Nephron progenitor cell (in vitro differentiated cells): ENCODE measurements around the gene DBN1.
A peak's percentile ranks its signal among the peaks of the same experiment; 100 is the strongest.

Source experiments
- DNase-seq: peaks from one replicate; pipeline ENCODE4 v3.0.0; 2021
- H3K27ac Mint-ChIP-seq: 2 replicates; pipeline ENCODE4 v1.8.0; 2021; ENCODE audit warnings: mild to moderate bottlenecking, moderate library complexity, mixed read lengths
- H3K27me3 Mint-ChIP-seq: 2 replicates; pipeline ENCODE4 v1.8.0; 2021; ENCODE audit warnings: mild to moderate bottlenecking, low read depth, mixed read lengths; ENCODE audit not compliant: poor library complexity
- H3K36me3 Mint-ChIP-seq: 2 replicates; pipeline ENCODE4 v1.8.0; 2021; ENCODE audit warnings: low read depth, mixed read lengths
- H3K4me1 Mint-ChIP-seq: 2 replicates; pipeline ENCODE4 v1.8.0; 2021; ENCODE audit warnings: mixed read lengths
- H3K4me3 Mint-ChIP-seq: 2 replicates; pipeline ENCODE4 v1.8.0; 2021; ENCODE audit warnings: mild to moderate bottlenecking, moderate library complexity, mixed read lengths
- H3K9me3 Mint-ChIP-seq: 2 replicates; pipeline ENCODE4 v1.8.0; 2021; ENCODE audit warnings: mild to moderate bottlenecking, moderate library complexity, mixed read lengths
- CTCF ChIP-seq: fragments of 200-600 bp; sonication (generic); IDR thresholded peaks from 2 replicates; pipeline ENCODE4 v1.5.0; 2021; ENCODE audit warnings: antibody characterized with exemption

The DBN1 gene

DNA sequence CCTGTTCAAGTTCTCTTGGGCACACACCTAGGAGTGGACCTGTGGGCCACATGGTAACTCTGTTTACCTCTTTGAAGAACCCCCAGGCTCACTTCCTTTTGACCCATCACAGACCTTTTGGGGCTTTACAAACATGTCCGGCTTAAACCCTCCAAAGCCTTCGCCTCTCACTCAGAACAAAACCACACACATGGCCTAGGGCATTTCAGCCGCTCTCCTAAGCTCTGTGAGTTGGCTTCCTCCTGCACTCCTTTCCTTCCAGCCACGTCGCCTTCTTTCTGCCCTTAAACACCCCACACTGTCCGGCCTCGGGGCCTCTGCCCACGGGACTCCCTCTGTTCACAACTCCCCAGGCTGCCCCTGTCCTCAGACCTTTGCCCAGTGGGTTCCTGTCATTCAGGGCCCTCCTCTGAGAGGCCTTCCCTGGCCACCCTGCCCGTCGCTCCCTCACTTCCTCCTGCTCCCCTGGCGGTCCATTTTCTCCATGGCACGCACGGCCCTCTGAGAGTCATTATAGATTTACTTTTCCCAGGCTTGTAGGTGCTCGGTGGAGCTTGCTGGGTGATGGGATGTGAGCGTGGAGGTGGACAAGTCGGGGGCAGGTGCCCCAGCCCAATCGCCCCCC, 34.3 kb upstream of the DBN1 start:
- Mint-ChIP-seq H3K9me3 (no peaks in the 10 kb centered on the region), H3K4me3 (no peak overlapping the region), H3K27ac (peak overlapping the region; percentile 97), H3K36me3 (peaks cover 23% of the 10 kb centered on the region), H3K27me3 (no peaks in the 10 kb centered on the region), H3K4me1 (peaks cover 23% of the 10 kb centered on the region)
- TF ChIP-seq CTCF, result no peak
- no peak for DNase-seq

DNA sequence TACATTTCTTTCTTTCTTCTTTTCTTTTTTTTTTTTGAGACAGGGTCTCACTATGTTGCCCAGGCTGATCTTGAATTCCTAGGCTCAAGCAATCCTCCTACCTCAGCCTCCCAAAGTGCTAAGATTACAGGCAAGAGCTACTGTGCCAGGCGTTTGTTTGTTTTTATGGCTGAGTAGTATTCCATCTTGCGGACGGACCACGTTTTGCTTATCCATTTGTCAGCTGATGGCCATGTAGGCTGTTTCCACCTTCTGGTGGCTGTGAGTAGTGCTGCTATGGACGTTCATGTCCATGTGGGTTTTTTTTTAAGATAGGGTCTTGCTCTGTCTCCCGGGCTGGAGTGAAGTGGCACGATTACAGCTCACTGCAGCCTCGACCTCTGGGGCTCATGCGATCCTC, 33.7 kb upstream of the DBN1 start:
- peaks cover 28% of the 10 kb centered on the region for H3K4me1 Mint-ChIP-seq

GRCh38 chr5:177505075-177505474, 31.6 kb upstream of the DBN1 start:
- DNase-seq, result no peak
- Mint-ChIP-seq H3K4me3 (no peak overlapping the region), H3K9me3 (no peaks in the 10 kb centered on the region), H3K27ac (no peak overlapping the region), H3K36me3 (peaks cover 12% of the 10 kb centered on the region), H3K4me1 (peaks cover 33% of the 10 kb centered on the region), H3K27me3 (no peaks in the 10 kb centered on the region)
- TF ChIP-seq CTCF, result no peak

More for the DNA sequence above, 33.7 kb upstream of the DBN1 start:
- no peak overlapping the region for H3K4me3 Mint-ChIP-seq
- H3K36me3 Mint-ChIP-seq, result peaks cover 23% of the 10 kb centered on the region
- no peaks in the 10 kb centered on the region for H3K9me3 Mint-ChIP-seq
- no peaks in the 10 kb centered on the region for H3K27me3 Mint-ChIP-seq
- H3K27ac Mint-ChIP-seq, result peak overlapping the region; percentile 97
- no peak for DNase-seq
- no peak for TF ChIP-seq CTCF

DNA sequence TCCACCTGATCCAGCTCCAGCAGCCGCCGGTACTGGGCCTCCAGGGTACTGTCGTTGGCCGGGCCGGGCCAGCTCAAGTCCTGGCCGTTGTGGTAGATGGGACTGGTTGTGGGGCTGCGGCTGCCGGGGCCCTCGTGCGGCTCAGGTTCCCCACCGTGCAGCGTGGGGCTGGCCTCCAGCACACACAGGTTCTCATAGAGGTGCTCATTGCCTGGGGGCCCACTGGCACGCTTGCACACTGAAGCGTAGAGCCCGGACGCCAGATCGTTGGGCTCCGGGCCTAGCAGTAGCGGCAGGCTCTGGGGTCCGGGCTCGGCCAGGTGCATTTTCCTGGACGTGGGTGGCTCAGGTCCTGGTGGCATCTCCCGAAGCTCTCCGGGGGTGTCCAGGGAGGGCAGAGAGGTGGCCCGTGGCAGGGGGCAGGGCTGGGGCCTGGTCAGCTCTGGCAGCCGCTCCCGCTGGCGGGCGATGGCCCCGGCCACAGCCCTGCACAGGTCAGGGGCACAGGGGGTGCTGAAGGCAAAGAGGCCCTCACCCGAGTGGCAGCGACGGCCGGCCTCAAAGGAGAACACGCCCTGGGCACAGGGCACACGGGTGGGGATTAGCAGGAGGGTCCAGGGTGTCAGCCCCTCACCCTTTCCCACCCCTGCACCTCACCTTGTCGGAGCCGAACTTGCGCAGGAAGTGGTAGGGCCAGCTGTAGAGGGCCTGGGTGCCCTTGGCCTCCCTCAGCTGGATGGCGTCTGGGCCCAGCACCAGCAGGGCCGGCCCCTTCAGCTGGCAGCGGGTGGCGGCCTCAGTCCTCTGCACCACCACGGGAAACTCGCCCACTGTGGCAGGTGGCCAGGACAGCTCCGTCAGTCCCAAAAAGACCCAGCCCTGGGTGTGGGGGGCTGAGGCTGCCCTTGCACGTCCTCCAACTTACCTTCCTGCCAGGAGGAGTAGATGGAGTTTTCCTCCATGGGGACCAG, 30.9 kb upstream of the DBN1 start:
- Mint-ChIP-seq H3K9me3 (no peaks in the 10 kb centered on the region), H3K36me3 (peaks cover 12% of the 10 kb centered on the region), H3K27me3 (peaks cover 4% of the 10 kb centered on the region), H3K27ac (no peak overlapping the region), H3K4me1 (peaks cover 33% of the 10 kb centered on the region), H3K4me3 (no peak overlapping the region)
- TF ChIP-seq CTCF, result no peak
- no peak for DNase-seq

DNA sequence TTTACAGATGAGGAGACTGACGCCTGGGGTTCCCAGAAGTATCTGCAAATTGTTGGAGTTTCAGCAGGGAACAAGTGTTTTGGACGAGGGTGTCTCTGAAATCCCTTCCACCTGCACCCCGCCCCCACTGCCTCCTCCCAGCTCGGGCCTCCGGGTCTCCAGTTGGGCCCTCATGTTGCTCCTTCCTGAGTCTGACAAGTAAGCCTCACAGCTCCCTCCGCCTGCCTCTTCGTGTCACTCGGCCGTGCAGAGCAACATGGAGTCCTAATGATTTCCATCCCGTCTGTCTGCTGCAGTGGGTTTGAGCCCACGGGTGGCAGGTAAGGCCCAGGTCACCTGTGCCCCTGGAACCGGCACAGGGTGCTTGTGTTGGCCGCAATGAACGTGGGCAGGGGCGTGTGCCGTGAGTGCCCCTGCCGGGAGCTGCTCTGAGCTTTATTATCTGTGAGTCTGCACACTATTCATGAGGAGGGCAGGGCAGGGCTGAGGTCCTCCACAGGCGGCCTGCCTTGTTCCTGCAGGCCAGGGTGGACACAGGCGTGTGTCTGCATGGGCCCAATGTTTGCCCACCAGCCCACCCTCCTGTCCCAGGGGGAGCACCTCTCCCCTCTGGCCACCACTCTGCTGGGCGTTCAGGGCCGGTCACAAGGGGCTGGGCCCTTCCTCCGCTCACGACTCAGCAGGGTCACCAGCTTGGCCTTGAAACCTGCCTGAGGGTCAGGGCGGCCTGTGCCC, 30.1 kb upstream of the DBN1 start:
- H3K4me3 Mint-ChIP-seq, result no peak overlapping the region
- TF ChIP-seq CTCF, result no peak
- no peak overlapping the region for H3K27ac Mint-ChIP-seq
- peaks cover 35% of the 10 kb centered on the region for H3K4me1 Mint-ChIP-seq
- DNase-seq, result no peak
- H3K27me3 Mint-ChIP-seq, result peaks cover 12% of the 10 kb centered on the region
- no peaks in the 10 kb centered on the region for H3K9me3 Mint-ChIP-seq
- peaks cover 12% of the 10 kb centered on the region for H3K36me3 Mint-ChIP-seq
